ENCODE measurements around the gene TGFBR3. TPM values are rescaled to one million over a fixed set of nuclear protein-coding genes. Genes with fewer than 3 reads are reported as not detected.

TGFBR3 gene
- total and polyA plus RNA-seq, 8 donors, result 6.0 to 34.8 (median 21.4) TPM

GRCh38 chr1:91651243-91651642 lies 234.7 kb downstream of the TGFBR3 start:
- H3K27me3 ChIP-seq, result no peaks in the 10 kb centered on the region
- peak in 1 of 4 donors; percentile 8 for ATAC-seq
- H3K4me1 ChIP-seq, result no peaks in the 10 kb centered on the region
- no peaks in the 10 kb centered on the region for H3K36me3 ChIP-seq
- peak overlapping the region in 1 of 4 donors; percentile 22 for H3K27ac ChIP-seq
- no peak for TF ChIP-seq CTCF (IDR thresholded peaks at IDR 0.05)
- intact Hi-C loops (cut with DNase I), result no loop called here
- 88 to 94% methylated on average over 4 of the region's 4 CpGs for WGBS, 2 donors
- FAIRE-seq, result no peak
- DNase-seq, result no peak
- H3K4me3 ChIP-seq, result no peak overlapping the region
- H3K9me3 ChIP-seq, result no peaks in the 10 kb centered on the region

- Histone ChIP-seq H3K27me3 (no peaks in the 10 kb centered on the region), H3K36me3 (no peaks in the 10 kb centered on the region), H3K9me3 (no peaks in the 10 kb centered on the region), H3K4me3 (no peak overlapping the region), H3K4me1 (no peaks in the 10 kb centered on the region), H3K27ac (peak overlapping the region in 1 of 4 donors; percentile 22)
- DNase-seq, result peak in 3 of 6 donors; percentile 18 to 37 (median 20)
- 73 to 80% methylated on average over 1 of the region's 1 CpG for WGBS, 2 donors
- ATAC-seq, result peak in 3 of 4 donors; percentile 70 to 87 (median 79)
- TF ChIP-seq CTCF (IDR thresholded peaks at IDR 0.05), result no peak
- FAIRE-seq, result no peak
- intact Hi-C loops (cut with DNase I), result no loop called here
Measured at GRCh38 chr1:91650764-91651163, 235.2 kb downstream of the TGFBR3 start.

DNA sequence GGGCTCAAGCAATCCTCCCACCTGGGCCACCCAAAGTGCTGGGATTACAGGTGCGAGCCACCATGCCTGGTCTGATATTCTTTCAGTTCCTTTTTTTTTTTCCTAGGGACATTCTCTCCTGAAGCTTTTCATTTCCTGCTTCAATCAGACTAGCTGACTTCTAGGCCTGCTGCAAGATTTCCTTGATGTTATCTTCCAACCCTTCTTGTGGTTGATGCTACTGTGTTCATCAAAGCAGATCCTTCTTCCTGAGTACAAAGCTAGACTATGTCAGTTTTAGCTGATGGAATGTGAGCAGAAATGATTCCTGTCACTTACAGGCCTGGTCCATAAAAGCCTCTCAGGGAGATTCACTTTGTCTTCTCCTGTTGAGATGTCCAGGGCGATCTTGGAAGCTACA lies 238.9 kb downstream of the TGFBR3 start:
- Histone ChIP-seq H3K27me3 (no peaks in the 10 kb centered on the region), H3K9me3 (no peaks in the 10 kb centered on the region), H3K27ac (no peak overlapping the region), H3K36me3 (no peaks in the 10 kb centered on the region), H3K4me3 (no peak overlapping the region), H3K4me1 (no peaks in the 10 kb centered on the region)
- no peak for TF ChIP-seq CTCF (IDR thresholded peaks at IDR 0.05)
- FAIRE-seq (no peak), DNase-seq (no peak), ATAC-seq (no peak)
- intact Hi-C loops (cut with DNase I), result no loop called here
- 89% methylated on average over 2 of the region's 2 CpGs for WGBS, 2 donors

DNA sequence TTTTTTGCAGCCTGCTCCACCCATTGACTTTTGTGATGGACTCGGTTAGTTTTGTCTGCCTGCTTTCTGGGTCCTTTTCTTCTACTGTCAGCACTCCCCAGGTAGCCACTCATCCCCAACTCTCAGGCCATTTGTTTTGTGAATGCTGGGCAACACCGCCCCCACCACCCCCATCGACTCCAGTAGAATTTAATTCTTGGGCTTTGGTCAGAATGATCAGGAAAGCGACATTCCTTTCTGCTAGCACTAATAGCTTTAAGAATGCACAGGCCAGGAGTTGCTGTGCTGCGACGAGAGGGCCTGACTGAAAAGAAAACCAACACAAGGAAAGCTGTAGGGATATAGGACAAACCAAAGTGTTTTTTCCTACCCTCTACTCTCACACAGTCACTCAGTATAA lies 240.9 kb downstream of the TGFBR3 start:
- no peak for TF ChIP-seq CTCF (IDR thresholded peaks at IDR 0.05)
- Histone ChIP-seq H3K9me3 (no peaks in the 10 kb centered on the region), H3K27ac (no peak overlapping the region), H3K27me3 (no peaks in the 10 kb centered on the region), H3K4me1 (no peaks in the 10 kb centered on the region), H3K36me3 (no peaks in the 10 kb centered on the region), H3K4me3 (no peak overlapping the region)
- ATAC-seq, result no peak
- WGBS, 2 donors, result 66 to 68% methylated on average over 6 of the region's 6 CpGs
- DNase-seq, result no peak
- no peak for FAIRE-seq
- intact Hi-C loops (cut with DNase I), result no loop called here

DNA sequence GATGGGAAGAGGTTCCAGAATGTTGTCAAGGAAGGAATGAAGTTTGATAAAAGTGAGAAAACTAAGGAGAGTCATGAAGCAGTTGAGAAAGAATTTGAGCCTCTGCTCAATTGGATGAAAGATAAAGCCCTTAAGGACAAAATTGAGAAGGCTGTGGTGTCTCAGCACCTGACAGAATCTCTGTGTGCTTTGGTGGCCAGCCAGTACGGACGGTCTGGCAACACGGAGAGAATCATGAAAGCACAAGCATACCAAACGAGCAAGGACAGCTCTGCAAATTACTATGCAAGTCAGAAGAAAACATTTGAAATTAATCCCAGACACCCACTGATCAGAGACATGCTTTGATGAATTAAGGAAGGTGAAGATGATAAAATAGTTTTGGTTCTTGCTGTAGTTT lies 242.5 kb downstream of the TGFBR3 start:
- FAIRE-seq (no peak), DNase-seq (no peak), ATAC-seq (no peak)
- intact Hi-C loops (cut with DNase I), result no loop called here
- Histone ChIP-seq H3K4me1 (no peaks in the 10 kb centered on the region), H3K9me3 (no peaks in the 10 kb centered on the region), H3K27me3 (no peaks in the 10 kb centered on the region), H3K4me3 (no peak overlapping the region), H3K27ac (no peak overlapping the region), H3K36me3 (no peaks in the 10 kb centered on the region)
- 55 to 70% methylated on average over 4 of the region's 4 CpGs for WGBS, 2 donors
- no peak for TF ChIP-seq CTCF (IDR thresholded peaks at IDR 0.05)

Data from pancreas (tissue), 10 donors.